Body of pancreas (tissue), 4 donors: ENCODE results near the gene HELZ.

ENCODE experiments used
- POLR2A ChIP-seq, 3 donors: fragments of 450-650 bp; IDR thresholded peaks; one replicate each; pipeline ENCODE4 v1.6.1; 2016; ENCODE audit warnings: antibody characterized with exemption in 3 of 3, mild to moderate bottlenecking in 2 of 3
- TF ChIP-seq, protein P1 (sequence below), 7 experiments: fragments of 450-650 bp in 4 of 7; fragments of 200-600 bp in 3 of 7; sonication (generic) in 3 of 7; IDR thresholded peaks; one replicate each; pipeline ENCODE4 v1.5.1; 2016 to 2019; ENCODE audit warnings: antibody characterized with exemption in 7 of 7

DNA sequence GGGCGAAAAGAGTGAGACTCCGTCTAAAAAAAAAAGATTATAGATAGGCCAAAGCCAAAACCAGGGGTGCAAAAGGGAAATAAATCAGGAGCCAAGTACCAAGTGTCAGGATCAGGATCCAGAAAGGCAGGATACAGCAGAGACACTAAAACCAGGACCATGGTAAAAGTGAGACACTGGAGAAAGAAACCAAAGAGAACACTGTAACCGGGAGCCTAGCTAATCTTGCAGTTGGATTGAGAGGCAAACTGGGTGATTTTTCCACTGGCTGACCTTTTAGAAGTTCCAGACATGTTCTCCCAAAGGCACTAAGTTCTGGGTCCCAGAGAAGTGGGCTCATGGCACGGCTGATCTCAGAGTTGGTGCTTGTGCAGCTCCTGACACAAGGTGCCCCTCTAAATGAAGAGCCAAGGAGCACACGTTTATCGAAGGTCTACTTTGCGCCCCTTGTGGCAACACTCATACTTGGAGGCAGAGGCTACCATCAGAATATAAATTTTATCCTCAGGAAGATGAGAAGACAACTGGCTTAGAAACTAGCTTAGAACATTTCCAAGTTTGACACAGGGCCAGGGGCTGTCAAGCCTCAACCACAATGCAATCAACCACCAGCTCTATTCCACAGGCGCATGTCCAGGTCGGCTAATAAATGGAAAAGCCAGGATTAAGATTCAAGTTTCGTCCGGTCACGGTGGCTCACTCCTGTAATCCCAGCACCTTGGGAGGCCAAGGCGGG, 27.5 kb upstream of the HELZ start:
- TF ChIP-seq, protein P1, sequence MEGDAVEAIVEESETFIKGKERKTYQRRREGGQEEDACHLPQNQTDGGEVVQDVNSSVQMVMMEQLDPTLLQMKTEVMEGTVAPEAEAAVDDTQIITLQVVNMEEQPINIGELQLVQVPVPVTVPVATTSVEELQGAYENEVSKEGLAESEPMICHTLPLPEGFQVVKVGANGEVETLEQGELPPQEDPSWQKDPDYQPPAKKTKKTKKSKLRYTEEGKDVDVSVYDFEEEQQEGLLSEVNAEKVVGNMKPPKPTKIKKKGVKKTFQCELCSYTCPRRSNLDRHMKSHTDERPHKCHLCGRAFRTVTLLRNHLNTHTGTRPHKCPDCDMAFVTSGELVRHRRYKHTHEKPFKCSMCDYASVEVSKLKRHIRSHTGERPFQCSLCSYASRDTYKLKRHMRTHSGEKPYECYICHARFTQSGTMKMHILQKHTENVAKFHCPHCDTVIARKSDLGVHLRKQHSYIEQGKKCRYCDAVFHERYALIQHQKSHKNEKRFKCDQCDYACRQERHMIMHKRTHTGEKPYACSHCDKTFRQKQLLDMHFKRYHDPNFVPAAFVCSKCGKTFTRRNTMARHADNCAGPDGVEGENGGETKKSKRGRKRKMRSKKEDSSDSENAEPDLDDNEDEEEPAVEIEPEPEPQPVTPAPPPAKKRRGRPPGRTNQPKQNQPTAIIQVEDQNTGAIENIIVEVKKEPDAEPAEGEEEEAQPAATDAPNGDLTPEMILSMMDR (IDR thresholded peaks at IDR 0.05) = no peak
- no peak for TF ChIP-seq POLR2A (IDR thresholded peaks at IDR 0.05)
